GM19438 (cell line): ENCODE data around the gene OR10H5.
"Not testable (repeated sequence)": the region's sequence is repeated elsewhere in the genome, so short reads cannot be mapped to it uniquely, and the experiment has no call there.

Experiments used
- ATAC-seq: cut with Tn5 transposase; IDR thresholded peaks from one replicate; pipeline ENCODE4 v1.9.1; 2021; ENCODE audit warnings: low read depth; ENCODE audit not compliant: unreplicated experiment

The OR10H5 gene

GRCh38 chr19:15841875-15842569, 54.6 kb downstream of the OR10H5 start:
- ATAC-seq: no peak

- no peak for ATAC-seq
Observed at GRCh38 chr19:15843203-15843893, 55.9 kb downstream of the OR10H5 start.

- not testable (repeated sequence) for ATAC-seq
Observed at GRCh38 chr19:15843894-15844222, 56.4 kb downstream of the OR10H5 start.

- no peak for ATAC-seq
Observed at GRCh38 chr19:15846923-15847322, 59.5 kb downstream of the OR10H5 start.

- no peak for ATAC-seq
Observed at GRCh38 chr19:15850385-15850784, 62.9 kb downstream of the OR10H5 start.
